Osteocyte (in vitro differentiated cells): Measurements from ENCODE around the gene SDSL. TPM values are rescaled to one million over a fixed set of nuclear protein-coding genes. Genes with fewer than 3 reads are reported as not detected.

Experiments
- DNase-seq: peaks from one replicate; pipeline ENCODE4 v3.0.0; 2021; ENCODE audit warnings: mixed read lengths; ENCODE audit not compliant: unreplicated experiment; ENCODE audit errors: extremely low spot score
- H3K27ac Mint-ChIP-seq: one replicate; pipeline ENCODE4 v1.8.0; 2021; ENCODE audit warnings: mild to moderate bottlenecking, mixed read lengths; ENCODE audit not compliant: unreplicated experiment
- H3K27me3 Mint-ChIP-seq: one replicate; pipeline ENCODE4 v1.8.0; 2021; ENCODE audit warnings: mixed read lengths; ENCODE audit not compliant: unreplicated experiment
- H3K36me3 Mint-ChIP-seq: one replicate; pipeline ENCODE4 v1.8.0; 2021; ENCODE audit warnings: mixed read lengths; ENCODE audit not compliant: unreplicated experiment
- H3K4me1 Mint-ChIP-seq: one replicate; pipeline ENCODE4 v1.8.0; 2021; ENCODE audit warnings: mixed read lengths; ENCODE audit not compliant: unreplicated experiment
- H3K4me3 Mint-ChIP-seq: one replicate; pipeline ENCODE4 v1.8.0; 2021; ENCODE audit warnings: mild to moderate bottlenecking, moderate library complexity, mixed read lengths; ENCODE audit not compliant: unreplicated experiment
- H3K9me3 Mint-ChIP-seq: one replicate; pipeline ENCODE4 v1.8.0; 2021; ENCODE audit warnings: mixed read lengths; ENCODE audit not compliant: unreplicated experiment
- CTCF ChIP-seq: fragments of 200-600 bp; sonication (generic); IDR thresholded peaks from 2 replicates; pipeline ENCODE4 v1.5.0; 2021; ENCODE audit warnings: antibody characterized with exemption, mild to moderate bottlenecking, moderate library complexity
- total RNA-seq: library from RNA; stranded (reverse); gene quantifications from 2 replicates; pipeline ENCODE4 v1.2.1, GENCODE V29; 2021

Gene SDSL
- total RNA-seq, 1 donor from 2014 or later, result 6.2 TPM

- Mint-ChIP-seq H3K36me3 (no peaks in the 10 kb centered on the region), H3K27ac (no peak overlapping the region), H3K4me1 (peaks cover 2% of the 10 kb centered on the region), H3K27me3 (peaks cover 8% of the 10 kb centered on the region), H3K9me3 (no peaks in the 10 kb centered on the region), H3K4me3 (no peak overlapping the region)
- no peak for TF ChIP-seq CTCF
- no peak for DNase-seq
These were observed 16.5 kb upstream of the SDSL start for GRCh38 chr12:113405694-113406093.

DNA sequence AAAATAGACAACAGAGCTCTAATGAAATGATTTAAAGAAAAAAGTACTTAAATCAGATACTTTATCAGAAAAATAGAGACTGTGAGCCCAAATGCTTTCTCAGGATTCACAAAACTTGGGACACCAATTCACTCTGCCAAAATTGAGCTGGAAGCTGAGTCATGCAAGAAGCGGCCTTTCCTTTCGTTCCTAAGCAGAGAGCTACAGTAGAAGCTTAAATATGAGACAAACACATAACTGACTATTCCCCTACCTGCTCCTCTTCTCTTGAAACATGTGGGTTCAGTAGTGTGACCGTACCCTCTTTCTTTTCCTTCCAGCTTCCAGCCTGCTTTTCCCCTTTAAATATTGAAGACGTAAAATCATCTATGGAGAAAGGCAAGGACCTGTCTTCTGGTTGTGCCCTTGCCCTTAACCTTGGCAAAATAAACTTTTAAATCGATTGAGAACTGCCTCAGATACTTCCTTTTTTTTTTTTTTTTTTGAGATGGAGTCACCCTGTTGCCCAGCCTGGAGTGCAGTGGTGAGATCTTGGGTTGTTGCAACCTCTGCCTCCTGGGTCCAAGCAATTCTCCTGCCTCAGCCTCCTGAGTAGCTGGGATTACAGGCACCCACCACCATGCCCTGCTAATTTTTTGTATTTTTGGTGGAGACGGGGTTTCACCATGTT is 14.1 kb upstream of the SDSL start:
- Mint-ChIP-seq H3K9me3 (no peaks in the 10 kb centered on the region), H3K27ac (no peak overlapping the region), H3K4me3 (no peak overlapping the region), H3K4me1 (peaks cover 2% of the 10 kb centered on the region), H3K36me3 (no peaks in the 10 kb centered on the region), H3K27me3 (peaks cover 18% of the 10 kb centered on the region)
- DNase-seq, result no peak
- no peak for TF ChIP-seq CTCF

DNA sequence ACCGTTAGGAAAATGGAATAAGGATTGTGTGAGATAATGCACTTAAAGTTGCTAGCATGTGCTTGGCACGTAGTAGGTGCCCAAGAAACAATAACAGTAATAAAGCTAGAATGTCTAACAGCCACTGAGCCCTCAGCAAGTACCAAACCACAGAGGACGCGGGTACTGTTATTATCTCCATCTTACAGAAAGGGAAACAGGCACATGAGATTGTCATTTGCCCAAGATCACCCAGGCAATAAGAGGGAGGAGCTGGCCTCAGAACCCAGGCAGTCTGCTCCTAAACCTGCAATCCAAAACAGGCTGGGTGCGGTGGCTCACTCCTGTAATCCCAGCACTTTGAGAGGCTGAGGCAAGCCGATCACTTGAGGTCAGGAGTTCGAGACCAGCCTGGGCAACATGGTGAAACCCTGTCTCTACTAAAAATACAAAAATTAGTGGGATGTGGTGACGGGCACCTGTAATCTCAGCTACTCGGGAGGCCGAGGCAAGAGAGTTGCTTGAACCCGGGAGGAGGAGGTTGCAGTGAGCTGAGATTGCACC is 13.4 kb upstream of the SDSL start:
- Mint-ChIP-seq H3K27me3 (peaks cover 18% of the 10 kb centered on the region), H3K4me3 (no peak overlapping the region), H3K36me3 (no peaks in the 10 kb centered on the region), H3K27ac (no peak overlapping the region), H3K4me1 (peaks cover 2% of the 10 kb centered on the region), H3K9me3 (no peaks in the 10 kb centered on the region)
- no peak for TF ChIP-seq CTCF
- DNase-seq, result no peak

GRCh38 chr12:113409462-113410124 is 12.6 kb upstream of the SDSL start:
- H3K4me3 Mint-ChIP-seq, result no peak overlapping the region
- no peaks in the 10 kb centered on the region for H3K9me3 Mint-ChIP-seq
- peaks cover 15% of the 10 kb centered on the region for H3K27me3 Mint-ChIP-seq
- H3K4me1 Mint-ChIP-seq, result peaks cover 2% of the 10 kb centered on the region
- H3K36me3 Mint-ChIP-seq, result no peaks in the 10 kb centered on the region
- H3K27ac Mint-ChIP-seq, result no peak overlapping the region
- no peak for DNase-seq
- no peak for TF ChIP-seq CTCF

DNA sequence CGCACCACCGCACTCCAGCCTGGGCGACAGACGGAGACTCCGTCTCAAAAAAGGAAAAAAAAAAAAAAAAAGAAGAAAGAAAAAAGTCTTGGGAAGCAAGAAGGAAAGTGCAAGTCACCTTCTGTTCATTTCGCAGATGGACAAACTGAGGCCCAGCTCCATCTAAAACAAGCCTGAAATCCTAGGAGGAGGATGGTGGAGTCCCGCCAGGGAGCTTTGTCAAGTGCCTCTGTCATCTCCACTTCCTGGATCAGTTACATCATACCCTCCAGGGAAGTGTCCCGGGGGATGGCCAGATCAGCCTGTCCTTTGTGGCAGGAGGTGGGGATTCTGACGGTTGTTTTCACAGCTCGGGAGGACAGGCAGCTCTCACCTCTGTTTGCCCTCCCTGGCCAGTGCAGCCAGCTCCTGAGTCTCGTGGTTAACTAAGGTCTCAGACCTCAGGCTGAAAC is 8.7 kb upstream of the SDSL start:
- no peak overlapping the region for H3K4me3 Mint-ChIP-seq
- H3K27ac Mint-ChIP-seq, result no peak overlapping the region

More for the DNA sequence above, 8.7 kb upstream of the SDSL start:
- H3K9me3 Mint-ChIP-seq, result no peaks in the 10 kb centered on the region
- no peaks in the 10 kb centered on the region for H3K36me3 Mint-ChIP-seq
- H3K4me1 Mint-ChIP-seq, result peaks cover 2% of the 10 kb centered on the region
- peaks cover 21% of the 10 kb centered on the region for H3K27me3 Mint-ChIP-seq
- DNase-seq, result no peak
- TF ChIP-seq CTCF, result no peak
